Choroid plexus epithelial cell (primary cell): ENCODE results near the gene RTN3.
"Not testable (repeated sequence)": the region's sequence is repeated elsewhere in the genome, so short reads cannot be mapped to it uniquely, and the experiment has no call there.

Experiments used
- DNase-seq: peaks from one replicate; pipeline ENCODE4 v3.0.0-alpha.2; 2010; ENCODE audit warnings: low read depth
- H3K4me3 ChIP-seq: 2 replicates; pipeline ENCODE4 v1.5.1; 2011; ENCODE audit warnings: low read depth, mild to moderate bottlenecking, control low read depth, low read length, moderate library complexity
- CTCF ChIP-seq: conservative IDR thresholded peaks from 2 replicates; pipeline ENCODE4 v1.5.1; 2011; ENCODE audit warnings: low read depth, mild to moderate bottlenecking, control low read depth, inconsistent platforms, low read length, moderate library complexity

Gene RTN3

GRCh38 chr11:63681321-63682065 lies at the start of gene RTN3:
TSS of gene RTN3 (plus strand) at chr11:63681500. CDS start at chr11:63681637, 137 bp downstream.
- H3K4me3 ChIP-seq = peak within 1 kb of the TSS; percentile 92
- DNase-seq = peak; percentile 99
- no peak for TF ChIP-seq CTCF

GRCh38 chr11:63635762-63636465 lies 45.4 kb upstream of the RTN3 start:
- H3K4me3 ChIP-seq = no peak overlapping the region
- DNase-seq = peak; percentile 82
- peak; percentile 93 for TF ChIP-seq CTCF

GRCh38 chr11:63638436-63638835 lies 42.9 kb upstream of the RTN3 start:
- H3K4me3 ChIP-seq, DNase-seq: not testable (repeated sequence)

GRCh38 chr11:63639199-63639832 lies 42.0 kb upstream of the RTN3 start:
- TF ChIP-seq CTCF = peak; percentile 34
- H3K4me3 ChIP-seq = no peak overlapping the region

GRCh38 chr11:63641727-63642126 lies 39.6 kb upstream of the RTN3 start:
- no peak overlapping the region for H3K4me3 ChIP-seq
- peak; percentile 20 for TF ChIP-seq CTCF
- DNase-seq = peak; percentile 46

More at GRCh38 chr11:63639199-63639832, 42.0 kb upstream of the RTN3 start:
- peak; percentile 42 for DNase-seq

- no peak for TF ChIP-seq CTCF
- no peak overlapping the region for H3K4me3 ChIP-seq
- no peak for DNase-seq
These were observed 38.1 kb upstream of the RTN3 start for GRCh38 chr11:63643205-63643604.

- no peak overlapping the region for H3K4me3 ChIP-seq
- DNase-seq = no peak
- TF ChIP-seq CTCF = no peak
These were observed 28.6 kb upstream of the RTN3 start for GRCh38 chr11:63652671-63653070.
